IMR-90 (cell line): ENCODE data around the gene RAB1B. TPM values are rescaled to one million over a fixed set of nuclear protein-coding genes. Genes with fewer than 3 reads are reported as not detected.

Experiments
- ATAC-seq: fragments of 200-7000 bp; cut with Tn5 transposase; 2 replicates; pipeline ENCODE4 v1.9.1; 2020; ENCODE audit warnings: low read depth, mild to moderate bottlenecking, moderate library complexity
- BruUV-seq: library from RNA; stranded (reverse); fragments of 400-500 nt; replicated peaks from 2 replicates; lab custom pipeline; 2021; lab: Mats Ljungman, UMichigan
- CTCF ChIA-PET: fragments of 300-600 bp; formaldehyde crosslinking; extraction: SDS; loops from one replicate; lab custom pipeline; 2021; ENCODE audit warnings: antibody characterized with exemption; lab: Yijun Ruan, JAX
- POLR2A ChIA-PET: fragments of 300-600 bp; sonication (Branson Sonifier 250); formaldehyde crosslinking; loops from one replicate; lab custom pipeline; 2022; ENCODE audit warnings: antibody characterized with exemption; ENCODE audit not compliant: unreplicated experiment; lab: Charles Lee
- DNase-seq: peaks from one replicate; pipeline ENCODE4 v3.0.0; 2013
- H2AFZ ChIP-seq: replicated peaks from 2 replicates; pipeline ENCODE3; 2013; ENCODE audit warnings: low read length, mild to moderate bottlenecking; ENCODE audit not compliant: poor library complexity
- H2AK5ac ChIP-seq: 2 replicates; pipeline ENCODE4 v1.6.1; 2013; ENCODE audit warnings: low read depth, low read length, inconsistent platforms
- H2AK9ac ChIP-seq: replicated peaks from 2 replicates; pipeline ENCODE3; 2013; ENCODE audit warnings: mild to moderate bottlenecking, low read depth, low read length, moderate library complexity; ENCODE audit not compliant: poor library complexity
- H2BK120ac ChIP-seq: 2 replicates; pipeline ENCODE4 v1.6.1; 2013; ENCODE audit warnings: low read depth, low read length, inconsistent platforms
- H2BK15ac ChIP-seq: 3 replicates; pipeline ENCODE4 v1.6.1; 2013; ENCODE audit warnings: low read depth, low read length, inconsistent platforms
- H2BK20ac ChIP-seq: 2 replicates; pipeline ENCODE4 v1.6.1; 2013; ENCODE audit warnings: low read depth, mild to moderate bottlenecking, inconsistent platforms, low read length, moderate library complexity
- H2BK5ac ChIP-seq: 2 replicates; pipeline ENCODE4 v1.6.1; 2013; ENCODE audit warnings: mild to moderate bottlenecking, low read depth, low read length, inconsistent platforms; ENCODE audit not compliant: poor library complexity, severe bottlenecking
- H3K14ac ChIP-seq: replicated peaks from 2 replicates; pipeline ENCODE4 v1.6.1; 2013; ENCODE audit warnings: low read depth, low read length, inconsistent platforms
- H3K18ac ChIP-seq: 2 replicates; pipeline ENCODE4 v1.6.1; 2013; ENCODE audit warnings: low read depth, low read length, control low read depth
- H3K23ac ChIP-seq: 2 replicates; pipeline ENCODE4 v1.6.1; 2013; ENCODE audit warnings: low read depth, low read length, inconsistent platforms
- H3K27ac ChIP-seq: 2 replicates; pipeline ENCODE4 v1.5.1; 2013; ENCODE audit warnings: mild to moderate bottlenecking, control low read depth, low read length; ENCODE audit not compliant: insufficient read depth
- H3K27me3 ChIP-seq: 2 replicates; pipeline ENCODE4 v1.6.1; 2013; ENCODE audit warnings: low read length; ENCODE audit not compliant: control insufficient read depth, insufficient read depth
- H3K36me3 ChIP-seq: 2 replicates; pipeline ENCODE4 v1.6.1; 2013; ENCODE audit warnings: low read length, mixed read lengths; ENCODE audit not compliant: control insufficient read depth, insufficient read depth
- H3K4ac ChIP-seq: 2 replicates; pipeline ENCODE4 v1.6.1; 2013; ENCODE audit warnings: low read depth, low read length, inconsistent platforms
- H3K4me1 ChIP-seq: 2 replicates; pipeline ENCODE4 v1.6.1; 2013; ENCODE audit warnings: low read length, mixed read lengths; ENCODE audit not compliant: control insufficient read depth, insufficient read depth
- H3K4me2 ChIP-seq: 2 replicates; pipeline ENCODE4 v1.6.1; 2013; ENCODE audit warnings: low read depth, mild to moderate bottlenecking, control low read depth, low read length, moderate library complexity
- H3K4me3 ChIP-seq: 2 replicates; pipeline ENCODE4 v1.5.1; 2013; ENCODE audit warnings: low read depth, mild to moderate bottlenecking, control low read depth, low read length, moderate library complexity; ENCODE audit not compliant: insufficient read depth
- H3K56ac ChIP-seq: 2 replicates; pipeline ENCODE4 v1.6.1; 2013; ENCODE audit warnings: low read length, inconsistent platforms; ENCODE audit not compliant: insufficient read depth; ENCODE audit errors: extremely low read depth
- H3K79me1 ChIP-seq, 2 experiments: 2 replicates each; pipeline ENCODE4 v1.6.1; 2013; ENCODE audit warnings: low read length in 2 of 2, inconsistent platforms in 1 of 2, low read depth in 1 of 2
- H3K9ac ChIP-seq: 2 replicates; pipeline ENCODE4 v1.6.1; 2013; ENCODE audit warnings: low read depth, low read length, control low read depth
- H3K9me1 ChIP-seq: 2 replicates; pipeline ENCODE4 v1.6.1; 2013; ENCODE audit warnings: low read length, inconsistent platforms; ENCODE audit not compliant: insufficient read depth
- H3K9me3 ChIP-seq: 2 replicates; pipeline ENCODE4 v1.6.1; 2013; ENCODE audit warnings: low read length; ENCODE audit not compliant: control insufficient read depth, insufficient read depth
- H4K20me1 ChIP-seq: 2 replicates; pipeline ENCODE4 v1.6.1; 2013; ENCODE audit warnings: low read length, inconsistent platforms; ENCODE audit not compliant: insufficient read depth
- H4K5ac ChIP-seq: 2 replicates; pipeline ENCODE4 v1.6.1; 2013; ENCODE audit warnings: mild to moderate bottlenecking, low read depth, low read length, control low read depth
- H4K8ac ChIP-seq, 2 experiments: 2 replicates each; pipeline ENCODE4 v1.6.1; 2013; ENCODE audit warnings: low read depth in 2 of 2, low read length in 2 of 2, control low read depth in 1 of 2, inconsistent platforms in 1 of 2
- H4K91ac ChIP-seq: 2 replicates; pipeline ENCODE4 v1.6.1; 2013; ENCODE audit warnings: low read depth, low read length, inconsistent platforms; ENCODE audit not compliant: insufficient read depth
- BHLHE40 ChIP-seq: fragments of 150-350 bp; IDR thresholded peaks from 2 replicates; pipeline ENCODE4 v1.6.1; 2016; ENCODE audit warnings: mild to moderate bottlenecking, low read depth, low read length
- CEBPB ChIP-seq: IDR thresholded peaks from 2 replicates; pipeline ENCODE4 v1.6.1; 2012; ENCODE audit warnings: low read depth, low read length, improper control_type of control experiment
- CTCF ChIP-seq: conservative IDR thresholded peaks from 2 replicates; pipeline ENCODE4 v1.5.1; 2012; ENCODE audit warnings: mild to moderate bottlenecking, low read depth, low read length, improper control_type of control experiment
- FOS ChIP-seq: fragments of 150-350 bp; IDR thresholded peaks from 2 replicates; pipeline ENCODE4 v1.6.1; 2016; ENCODE audit warnings: low read depth, low read length
- NFE2L2 ChIP-seq: fragments of 150-350 bp; IDR thresholded peaks from 2 replicates; pipeline ENCODE4 v1.6.1; 2016; ENCODE audit warnings: low read depth, mild to moderate bottlenecking, low read length
- RAD21 ChIP-seq: IDR thresholded peaks from 2 replicates; pipeline ENCODE4 v1.6.1; 2012; ENCODE audit warnings: low read length, improper control_type of control experiment
- RCOR1 ChIP-seq: IDR thresholded peaks from 2 replicates; pipeline ENCODE4 v1.6.1; 2012; ENCODE audit warnings: mild to moderate bottlenecking, low read length, improper control_type of control experiment; ENCODE audit not compliant: insufficient replicate concordance
- RFX5 ChIP-seq: IDR thresholded peaks from 2 replicates; pipeline ENCODE4 v1.8.0; 2012; ENCODE audit warnings: low read depth, mild to moderate bottlenecking, low read length, moderate library complexity
- SMC3 ChIP-seq: fragments of 150-350 bp; IDR thresholded peaks from 2 replicates; pipeline ENCODE4 v1.6.1; 2016; ENCODE audit warnings: low read depth, mild to moderate bottlenecking, antibody characterized with exemption, low read length, moderate library complexity
- USF2 ChIP-seq: fragments of 150-350 bp; IDR thresholded peaks from 2 replicates; pipeline ENCODE4 v1.6.1; 2017; ENCODE audit warnings: mild to moderate bottlenecking, antibody characterized with exemption, low read length, low read depth
- WGBS, 2 experiments: methylation state at CpG; one replicate each; pipeline versions ENCODE4 v1.1.5 to v1.1.7; 2013; ENCODE audit warnings: missing lambda C conversion rate in 2 of 2; ENCODE audit not compliant: insufficient read length in 1 of 2; ENCODE audit errors: extremely low coverage in 2 of 2; 5-methylcytosine and 5-hydroxymethylcytosine counted together
- dilution Hi-C: fragments of 300-500 bp; cut with HindIII; formaldehyde crosslinking; loops from one replicate; pipeline ENCODE4 v1.14.3; 2018; ENCODE audit warnings: low sequenced_read_pairs; ENCODE audit not compliant: unreplicated experiment
- in situ Hi-C: fragments of 300-500 bp; cut with MboI; formaldehyde crosslinking; loops from 3 replicates; pipeline ENCODE4 v1.14.3; 2019; ENCODE audit warnings: low sequenced_read_pairs, inconsistent platforms, mixed read lengths
- intact Hi-C: fragments of 100-400 bp; cut with micrococcal nuclease; formaldehyde crosslinking; loops from 2 replicates; pipeline ENCODE4 v1.10.0; 2022
- polyA plus RNA-seq, 3 experiments: library from polyadenylated mRNA; depleted of rRNA; stranded (reverse); fragments of >200 nt; gene quantifications; 2 replicates each; pipeline ENCODE4 v1.2.3, GENCODE V29; 2012; ENCODE audit warnings: low replicate concordance in 1 of 3
- total RNA-seq: library from RNA; depleted of rRNA; stranded (reverse); fragments of >200 nt; gene quantifications from 2 replicates; pipeline ENCODE4 v1.2.3, GENCODE V29; 2012

Gene RAB1B
- total and polyA plus RNA-seq, 2 of the 4 experiments (the other 2 are of a cell fraction) = 83.7 to 248 TPM

- Histone ChIP-seq H3K9ac (no peak overlapping the region), H3K27me3 (no peaks in the 10 kb centered on the region)
- no peak for TF ChIP-seq RFX5
- no peak for TF ChIP-seq RCOR1
- no peak for TF ChIP-seq BHLHE40
- no peak for TF ChIP-seq SMC3
- TF ChIP-seq CTCF = no peak
- no peak for TF ChIP-seq USF2
- no peak for TF ChIP-seq CEBPB
- TF ChIP-seq RAD21 = no peak
- no peak for TF ChIP-seq FOS
- TF ChIP-seq NFE2L2 = no peak
These were observed 9.2 kb upstream of the RAB1B start for GRCh38 chr11:66259225-66259624.

More at GRCh38 chr11:66259225-66259624, 9.2 kb upstream of the RAB1B start:
- Histone ChIP-seq H2BK120ac (no peak overlapping the region), H2AK9ac (peak overlapping the region; percentile 7), H4K20me1 (peaks cover 19% of the 10 kb centered on the region), H2AK5ac (no peak overlapping the region), H3K9me1 (no peaks in the 10 kb centered on the region; the same call in 1 of the 2 replicates), H4K5ac (no peak overlapping the region), H3K36me3 (peaks cover 41% of the 10 kb centered on the region), H3K18ac (no peak overlapping the region), H2BK5ac (no peak overlapping the region), H3K4me2 (no peak overlapping the region), H3K56ac (no peak overlapping the region), H3K4ac (no peak overlapping the region), H2AFZ (no peak overlapping the region), H3K4me1 (peaks cover 8% of the 10 kb centered on the region; the same call in 1 of the 2 replicates), H3K14ac (no peak overlapping the region), H3K4me3 (no peak overlapping the region), H3K23ac (no peak overlapping the region), H4K91ac (no peak overlapping the region), H3K79me1 (peaks cover 28 to 49% of the 10 kb centered on the region in 2 experiments), H3K9me3 (no peaks in the 10 kb centered on the region), H3K27ac (no peak overlapping the region), H2BK20ac (no peak overlapping the region), H2BK15ac (no peak overlapping the region), H4K8ac (no peak overlapping the region)
- in situ Hi-C loops (no loop called here), dilution Hi-C loops (no loop called here), intact Hi-C loops (loop anchor here (2.0 kb wide), 2 partner anchors 36 to 188 kb away; partner anchors contain the start of gene PACS1)
- ATAC-seq = no peak
- 100% methylated on average over 1 of the region's 2 CpGs; no CpG with 5 or more reads in 1 of the 2 experiments for WGBS, 2 experiments
- POLR2A ChIA-PET = no interaction called here
- CTCF ChIA-PET = interaction anchor here (0.6 to 1.0 kb wide), 2 partner anchors 23 to 562 kb away, joined by 3 to 4 read pairs; no protein-coding TSS in a partner anchor
- no TSS peak for BruUV-seq
- no peak for DNase-seq
